Neuronal stem cell (in vitro differentiated cells): ENCODE data around the gene NPHP4.

Experiments used
- DNase-seq: peaks from one replicate; pipeline ENCODE4 v3.0.0-alpha.2; 2013; ENCODE audit warnings: low spot score
- H2AFZ ChIP-seq: one replicate; pipeline ENCODE4 v1.6.1; 2013; ENCODE audit warnings: mild to moderate bottlenecking, low read length, inconsistent platforms
- H2AK5ac ChIP-seq: 2 replicates; pipeline ENCODE4 v1.6.1; 2013; ENCODE audit warnings: low read depth, mild to moderate bottlenecking, inconsistent platforms, low read length, moderate library complexity, mixed read lengths
- H2BK120ac ChIP-seq: 2 replicates; pipeline ENCODE4 v1.6.1; 2013; ENCODE audit warnings: low read depth, mild to moderate bottlenecking, inconsistent platforms, low read length, moderate library complexity, mixed read lengths
- H2BK12ac ChIP-seq: one replicate; pipeline ENCODE4 v1.6.1; 2013; ENCODE audit warnings: low read length, inconsistent platforms
- H2BK15ac ChIP-seq: 2 replicates; pipeline ENCODE4 v1.6.1; 2013; ENCODE audit warnings: mild to moderate bottlenecking, low read length, inconsistent platforms, mixed read lengths
- H2BK5ac ChIP-seq: one replicate; pipeline ENCODE4 v1.6.1; 2013; ENCODE audit warnings: inconsistent platforms, mild to moderate bottlenecking, low read length, moderate library complexity
- H3K14ac ChIP-seq: one replicate; pipeline ENCODE4 v1.6.1; 2013; ENCODE audit warnings: low read length, inconsistent platforms
- H3K18ac ChIP-seq: 2 replicates; pipeline ENCODE4 v1.6.1; 2013; ENCODE audit warnings: low read length, inconsistent platforms
- H3K23ac ChIP-seq: 2 replicates; pipeline ENCODE4 v1.6.1; 2013; ENCODE audit warnings: low read depth, mild to moderate bottlenecking, mixed read lengths, low read length, inconsistent platforms; ENCODE audit not compliant: poor library complexity
- H3K27ac ChIP-seq: replicated peaks from 3 replicates; pipeline ENCODE4 v1.5.1; 2013; ENCODE audit warnings: low read length, inconsistent platforms
- H3K27me3 ChIP-seq, 3 experiments: 2 replicates each; pipeline ENCODE4 v1.6.1; 2013; ENCODE audit warnings: low read length in 3 of 3, mild to moderate bottlenecking in 2 of 3, inconsistent platforms in 1 of 3, low read depth in 1 of 3, mixed read lengths in 1 of 3, moderate library complexity in 1 of 3; ENCODE audit not compliant: control insufficient read depth in 3 of 3, insufficient read depth in 3 of 3
- H3K36me3 ChIP-seq, 2 donors: replicated peaks in 1 of 2; 2 replicates each; pipeline ENCODE4 v1.6.1; 2013; ENCODE audit warnings: low read length in 2 of 2; ENCODE audit not compliant: control insufficient read depth in 2 of 2, insufficient read depth in 2 of 2
- H3K4ac ChIP-seq: 2 replicates; pipeline ENCODE4 v1.6.1; 2013; ENCODE audit warnings: inconsistent platforms, mild to moderate bottlenecking, low read length, moderate library complexity
- H3K4me1 ChIP-seq, 2 donors: 1 replicate in 1 of 2; 2 replicates in 1 of 2; pipeline ENCODE4 v1.6.1; 2013; ENCODE audit warnings: low read length in 2 of 2, low read depth in 1 of 2; ENCODE audit not compliant: control insufficient read depth in 2 of 2, insufficient read depth in 1 of 2
- H3K4me2 ChIP-seq: one replicate; pipeline ENCODE4 v1.6.1; 2013; ENCODE audit warnings: mild to moderate bottlenecking, low read length, inconsistent platforms; ENCODE audit not compliant: insufficient read depth, poor library complexity, severe bottlenecking
- H3K4me3 ChIP-seq, 2 donors: 2 replicates each; pipeline ENCODE4 v1.5.1; 2013; ENCODE audit warnings: low read length in 2 of 2, mild to moderate bottlenecking in 2 of 2, inconsistent platforms in 1 of 2, moderate library complexity in 1 of 2
- H3K79me1 ChIP-seq: one replicate; pipeline ENCODE4 v1.6.1; 2013; ENCODE audit warnings: low read depth, mild to moderate bottlenecking, inconsistent platforms, low read length, moderate library complexity
- H3K9ac ChIP-seq: one replicate; pipeline ENCODE4 v1.6.1; 2013; ENCODE audit warnings: mild to moderate bottlenecking, low read depth, low read length, inconsistent platforms; ENCODE audit not compliant: poor library complexity
- H3K9me3 ChIP-seq, 2 donors: replicated peaks in 1 of 2; 2 replicates each; pipeline versions ENCODE3 to v1.6.1; 2013; ENCODE audit warnings: low read length in 2 of 2, mild to moderate bottlenecking in 2 of 2, inconsistent platforms in 1 of 2, low read depth in 1 of 2, mixed read lengths in 1 of 2, moderate library complexity in 1 of 2; ENCODE audit not compliant: control insufficient read depth in 2 of 2, insufficient read depth in 1 of 2
- H4K8ac ChIP-seq: one replicate; pipeline ENCODE4 v1.6.1; 2013; ENCODE audit warnings: low read depth, mild to moderate bottlenecking, inconsistent platforms, low read length, moderate library complexity
- H4K91ac ChIP-seq: one replicate; pipeline ENCODE4 v1.6.1; 2013; ENCODE audit warnings: low read length, low read depth, mild to moderate bottlenecking, inconsistent platforms; ENCODE audit not compliant: poor library complexity
- WGBS, 2 donors: extraction: QIAGEN DNeasy Blood & Tissue Kit; methylation state at CpG; one replicate each; pipeline ENCODE4 v1.1.7; 2013; ENCODE audit warnings: missing lambda C conversion rate in 2 of 2, mixed read lengths in 1 of 2; ENCODE audit not compliant: insufficient read length in 2 of 2, insufficient replicate concordance in 1 of 2; ENCODE audit errors: extremely low coverage in 2 of 2; 5-methylcytosine and 5-hydroxymethylcytosine counted together

The NPHP4 gene

DNA sequence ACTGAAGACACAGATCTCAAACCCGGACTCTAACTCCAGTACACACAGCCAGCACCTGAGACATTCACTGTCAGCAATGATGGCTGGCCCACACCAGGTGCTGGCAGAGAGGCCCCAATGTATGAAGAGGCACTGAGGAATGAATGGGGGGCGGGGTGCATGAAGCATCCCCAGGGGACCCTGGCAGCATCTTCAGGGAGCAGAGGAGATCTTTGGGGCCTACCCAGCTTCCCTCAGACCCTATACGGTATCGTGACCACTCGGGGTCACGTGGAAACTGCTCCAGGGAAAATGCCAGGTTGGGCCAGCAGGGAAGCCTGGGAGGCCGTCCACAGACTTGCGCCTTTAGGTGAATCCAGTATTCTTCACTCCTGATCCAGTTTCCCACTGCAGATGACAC is 84.3 kb downstream of the NPHP4 start:
- H3K4me1 ChIP-seq: no peaks in the 10 kb centered on the region
- no peak overlapping the region for H2BK15ac ChIP-seq
- no peak overlapping the region for H3K4me3 ChIP-seq
- no peak overlapping the region for H2BK120ac ChIP-seq
- no peak overlapping the region for H2AFZ ChIP-seq
- no peak overlapping the region for H3K9ac ChIP-seq
- no CpG with 5 or more reads among the region's 8 CpGs for WGBS, 2 donors
- H3K27me3 ChIP-seq: no peaks in the 10 kb centered on the region
- H3K9me3 ChIP-seq: no peaks in the 10 kb centered on the region
- DNase-seq: no peak
- peaks cover 11 to 26% of the 10 kb centered on the region in 2 donors for H3K36me3 ChIP-seq
- no peak overlapping the region for H3K27ac ChIP-seq
- no peak overlapping the region for H4K91ac ChIP-seq
- H3K14ac ChIP-seq: no peak overlapping the region
- H2AK5ac ChIP-seq: no peak overlapping the region
- H2BK5ac ChIP-seq: no peak overlapping the region
- no peak overlapping the region for H3K4ac ChIP-seq
- H2BK12ac ChIP-seq: no peak overlapping the region
- H3K23ac ChIP-seq: no peak overlapping the region
- peak overlapping the region; percentile 31 for H4K8ac ChIP-seq
- H3K79me1 ChIP-seq: no peaks in the 10 kb centered on the region
- H3K4me2 ChIP-seq: no peak overlapping the region
- no peak overlapping the region for H3K18ac ChIP-seq

GRCh38 chr1:5907386-5907785 is 84.8 kb downstream of the NPHP4 start:
- Histone ChIP-seq H3K9ac (no peak overlapping the region), H2AFZ (no peak overlapping the region), H2BK5ac (no peak overlapping the region), H3K4ac (no peak overlapping the region), H3K4me3 (no peak overlapping the region), H3K23ac (peak overlapping the region; percentile 47), H3K4me2 (no peak overlapping the region), H3K79me1 (no peaks in the 10 kb centered on the region), H3K14ac (no peak overlapping the region), H2BK120ac (no peak overlapping the region), H3K18ac (no peak overlapping the region), H3K36me3 (peaks cover 11 to 26% of the 10 kb centered on the region in 2 donors), H3K27me3 (no peaks in the 10 kb centered on the region), H3K4me1 (no peaks in the 10 kb centered on the region), H4K8ac (no peak overlapping the region), H2BK12ac (no peak overlapping the region), H3K27ac (no peak overlapping the region), H4K91ac (no peak overlapping the region), H2AK5ac (no peak overlapping the region), H3K9me3 (no peaks in the 10 kb centered on the region), H2BK15ac (no peak overlapping the region)
- WGBS, 2 donors: no CpG with 5 or more reads among the region's 11 CpGs
- no peak for DNase-seq

DNA sequence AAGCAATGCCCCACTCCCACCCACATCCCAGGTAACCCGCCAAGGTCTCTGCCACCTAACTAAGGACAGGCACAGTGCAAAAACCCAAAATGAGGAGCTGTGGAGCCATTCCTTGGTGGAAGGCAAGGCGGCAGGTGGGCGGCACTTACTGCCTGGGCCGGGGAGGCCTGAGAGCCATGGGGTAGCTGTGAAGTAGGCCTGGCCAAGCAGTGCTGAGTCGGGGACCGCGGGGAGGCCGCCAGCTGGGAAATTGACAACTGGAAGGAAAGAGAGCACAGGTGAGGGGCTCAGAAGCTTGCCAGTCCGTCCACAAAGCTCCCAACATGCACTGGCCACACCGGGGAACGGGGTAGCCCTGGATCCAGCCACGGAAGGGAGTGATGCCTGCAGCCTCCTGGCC is 85.3 kb downstream of the NPHP4 start:
- Histone ChIP-seq H3K9me3 (no peaks in the 10 kb centered on the region), H3K23ac (peak overlapping the region; percentile 58), H3K4me2 (no peak overlapping the region), H4K91ac (no peak overlapping the region), H2BK120ac (no peak overlapping the region), H3K18ac (peak overlapping the region; percentile 2), H2BK5ac (no peak overlapping the region), H2BK15ac (no peak overlapping the region), H3K79me1 (no peaks in the 10 kb centered on the region), H3K4me1 (peaks cover 0 to 2% of the 10 kb centered on the region in 2 donors), H3K4ac (no peak overlapping the region), H2AFZ (no peak overlapping the region), H3K9ac (no peak overlapping the region), H3K27ac (no peak overlapping the region), H4K8ac (no peak overlapping the region), H3K27me3 (no peaks in the 10 kb centered on the region), H3K4me3 (no peak overlapping the region), H2AK5ac (no peak overlapping the region), H3K14ac (no peak overlapping the region), H2BK12ac (no peak overlapping the region), H3K36me3 (peaks cover 13 to 29% of the 10 kb centered on the region in 2 donors)
- no peak for DNase-seq
- WGBS, 2 donors: no CpG with 5 or more reads among the region's 12 CpGs

DNA sequence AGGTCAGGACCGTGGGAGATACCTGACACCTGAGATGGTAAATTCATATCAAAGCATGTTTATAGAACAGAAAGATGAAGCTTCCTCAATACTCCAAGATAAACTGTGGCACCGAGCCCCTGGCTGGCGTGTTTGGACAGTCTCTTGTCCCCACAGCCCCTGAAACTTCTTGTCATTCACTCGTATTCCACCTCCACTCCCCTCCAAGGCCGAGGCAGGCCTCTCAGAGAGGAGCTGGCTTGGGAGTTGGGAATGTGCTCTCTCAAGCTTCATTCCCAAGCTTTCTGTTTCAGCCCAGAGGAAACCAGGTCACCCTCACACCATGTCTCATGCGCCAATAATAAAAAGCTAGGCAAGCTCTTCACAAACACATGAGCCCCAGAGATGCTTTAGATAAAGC is 86.1 kb downstream of the NPHP4 start:
- H2AFZ ChIP-seq: no peak overlapping the region
- no peak overlapping the region for H4K91ac ChIP-seq
- no peak overlapping the region for H2AK5ac ChIP-seq
- no peak overlapping the region for H3K23ac ChIP-seq
- H3K9me3 ChIP-seq: no peaks in the 10 kb centered on the region
- H3K4ac ChIP-seq: no peak overlapping the region
- no peaks in the 10 kb centered on the region for H3K79me1 ChIP-seq
- no peak overlapping the region for H2BK120ac ChIP-seq
- no peak overlapping the region for H4K8ac ChIP-seq
- H2BK15ac ChIP-seq: no peak overlapping the region
- no peak overlapping the region for H2BK12ac ChIP-seq
- H3K4me3 ChIP-seq: no peak overlapping the region
- no CpG with 5 or more reads among the region's 6 CpGs for WGBS, 2 donors
- H3K4me1 ChIP-seq: peaks cover 0 to 2% of the 10 kb centered on the region in 2 donors
- H3K36me3 ChIP-seq: peaks cover 13 to 31% of the 10 kb centered on the region in 2 donors
- H3K14ac ChIP-seq: no peak overlapping the region
- no peak overlapping the region for H3K18ac ChIP-seq
- no peak overlapping the region for H3K9ac ChIP-seq
- H2BK5ac ChIP-seq: no peak overlapping the region
- H3K27me3 ChIP-seq: no peaks in the 10 kb centered on the region
- DNase-seq: no peak
- no peak overlapping the region for H3K27ac ChIP-seq
- H3K4me2 ChIP-seq: no peak overlapping the region
